GM23338 (cell line): Measurements from ENCODE around the gene ADAMTS10.

ENCODE experiments used
- CREB1 ChIP-seq: fragments of 250-450 bp; sonication (Bioruptor Pico); IDR thresholded peaks from 2 replicates; pipeline ENCODE4 v1.5.0; 2020; ENCODE audit warnings: low read depth, mild to moderate bottlenecking, moderate library complexity
- CTCF ChIP-seq, 2 experiments: fragments of 200-600 bp in 1 of 2; sonication (generic) in 1 of 2; conservative IDR thresholded peaks; 2 replicates each; pipeline versions ENCODE4 v1.5.1 to v1.6.1; 2016 to 2017; ENCODE audit warnings: antibody characterized with exemption in 2 of 2, low read depth in 2 of 2, mild to moderate bottlenecking in 2 of 2, moderate library complexity in 1 of 2
- EZH2 ChIP-seq: fragments of 200-600 bp; sonication (generic); IDR thresholded peaks from one replicate; pipeline ENCODE4 v1.8.0; 2017; ENCODE audit warnings: antibody characterized with exemption, mild to moderate bottlenecking, low read depth; ENCODE audit not compliant: unreplicated experiment
- EZH2phosphoT487 ChIP-seq: fragments of 200-600 bp; sonication (generic); IDR thresholded peaks from one replicate; pipeline ENCODE4 v1.8.1; 2018; ENCODE audit warnings: antibody characterized with exemption; ENCODE audit not compliant: unreplicated experiment
- JUNB ChIP-seq: IDR thresholded peaks from one replicate; pipeline ENCODE4 v1.6.1; 2016; ENCODE audit warnings: antibody characterized with exemption; ENCODE audit not compliant: unreplicated experiment
- POLR2AphosphoS5 ChIP-seq: IDR thresholded peaks from 2 replicates; pipeline ENCODE4 v1.6.1; 2016; ENCODE audit warnings: antibody characterized with exemption, low read depth
- ZNF114 ChIP-seq: fragments of 250-450 bp; sonication (Bioruptor Pico); IDR thresholded peaks from 2 replicates; pipeline ENCODE4 v1.5.0; 2020; ENCODE audit warnings: mild to moderate bottlenecking, moderate library complexity

GRCh38 chr19:8577247-8577646 lies 33.3 kb downstream of the ADAMTS10 start, which contains the start of gene MYO1F:
- no peak for TF ChIP-seq CTCF (conservative IDR thresholded peaks at IDR 0.05; ENCODE audit: low read depth in 2 of 2)
- no peak for TF ChIP-seq JUNB
- no peak for TF ChIP-seq EZH2
- TF ChIP-seq ZNF114 (CRISPR knock-in tag), result no peak
- no peak for TF ChIP-seq EZH2phosphoT487
- TF ChIP-seq POLR2AphosphoS5, result no peak
- TF ChIP-seq CREB1, result no peak
